H1 (cell line): ENCODE results near the gene SLC39A2. TPM values are rescaled to one million over a fixed set of nuclear protein-coding genes. Genes with fewer than 3 reads are reported as not detected.

ENCODE experiments used
- CTCF ChIA-PET: fragments of 300-600 bp; sonication (Branson Sonifier 250); formaldehyde crosslinking; loops from one replicate; lab custom pipeline; 2021; ENCODE audit not compliant: partially characterized antibody; lab: Charles Lee
- POLR2A ChIA-PET: fragments of 300-600 bp; sonication (Branson Sonifier 250); formaldehyde crosslinking; loops from one replicate; lab custom pipeline; 2021; ENCODE audit warnings: inconsistent platforms; ENCODE audit not compliant: partially characterized antibody; lab: Charles Lee
- DNase-seq, 2 experiments: peaks; one replicate each; pipeline versions ENCODE4 v3.0.0 to v3.0.0-alpha.2; 2010 to 2022; ENCODE audit warnings: low spot score in 2 of 2, low read depth in 1 of 2, mixed read lengths in 1 of 2
- FAIRE-seq: peaks from 2 replicates; lab custom pipeline; 2011; peaks lifted over from hg19 to GRCh38; lab: Jason Lieb, UNC
- H2AFZ ChIP-seq: 2 replicates; pipeline ENCODE4 v1.8.1; 2012; ENCODE audit warnings: low read length, inconsistent platforms
- H2AK5ac ChIP-seq: 2 replicates; pipeline ENCODE4 v1.6.1; 2013; ENCODE audit warnings: low read depth, low read length
- H2BK120ac ChIP-seq: replicated peaks from 2 replicates; pipeline ENCODE3; 2013; ENCODE audit warnings: low read depth, low read length, inconsistent platforms
- H2BK12ac ChIP-seq: 2 replicates; pipeline ENCODE4 v1.6.1; 2013; ENCODE audit warnings: low read depth, low read length
- H2BK15ac ChIP-seq: 2 replicates; pipeline ENCODE4 v1.6.1; 2013; ENCODE audit warnings: low read length
- H2BK20ac ChIP-seq: 2 replicates; pipeline ENCODE4 v1.6.1; 2013; ENCODE audit warnings: low read length
- H2BK5ac ChIP-seq: 2 replicates; pipeline ENCODE4 v1.6.1; 2013; ENCODE audit warnings: low read depth, low read length
- H3K14ac ChIP-seq: 2 replicates; pipeline ENCODE4 v1.6.1; 2013; ENCODE audit warnings: inconsistent platforms; ENCODE audit not compliant: insufficient read length
- H3K18ac ChIP-seq: 2 replicates; pipeline ENCODE4 v1.6.1; 2013; ENCODE audit warnings: low read length; ENCODE audit errors: extremely low read depth
- H3K23ac ChIP-seq: 2 replicates; pipeline ENCODE4 v1.6.1; 2013; ENCODE audit warnings: inconsistent platforms; ENCODE audit not compliant: insufficient read length
- H3K23me2 ChIP-seq: 2 replicates; pipeline ENCODE4 v1.6.1; 2013; ENCODE audit warnings: low read depth, low read length
- H3K27ac ChIP-seq: 2 replicates; pipeline ENCODE4 v1.6.1; 2011; ENCODE audit warnings: low read depth, low read length, inconsistent platforms
- H3K27me3 ChIP-seq, 4 experiments: replicated peaks in 1 of 4; 1 replicate in 1 of 4; 2 replicates in 3 of 4; pipeline versions ENCODE4 v1.6.1 to v1.8.1; 2011 to 2013; ENCODE audit warnings: low read length in 3 of 4, mild to moderate bottlenecking in 3 of 4, inconsistent platforms in 2 of 4, mixed read lengths in 2 of 4, moderate library complexity in 1 of 4; ENCODE audit not compliant: control insufficient read depth in 3 of 4, insufficient read depth in 3 of 4; ENCODE audit errors: extremely low read depth in 1 of 4
- H3K36me3 ChIP-seq, 4 experiments: 2 replicates each; pipeline versions ENCODE4 v1.6.1 to v1.8.1; 2011 to 2013; ENCODE audit warnings: mild to moderate bottlenecking in 4 of 4, low read length in 3 of 4, moderate library complexity in 2 of 4, control low read depth in 1 of 4, inconsistent platforms in 1 of 4; ENCODE audit not compliant: insufficient read depth in 4 of 4, control insufficient read depth in 2 of 4
- H3K4ac ChIP-seq: replicated peaks from 2 replicates; pipeline ENCODE3; 2013; ENCODE audit warnings: low read length, low read depth, mixed read lengths, inconsistent platforms; ENCODE audit not compliant: insufficient read length
- H3K4me1 ChIP-seq, 4 experiments: replicated peaks in 1 of 4; 1 replicate in 1 of 4; 2 replicates in 3 of 4; pipeline versions ENCODE4 v1.6.1 to v1.8.1; 2011 to 2013; ENCODE audit warnings: low read length in 3 of 4, inconsistent platforms in 2 of 4, mixed read lengths in 1 of 4; ENCODE audit not compliant: insufficient read depth in 4 of 4, control insufficient read depth in 3 of 4
- H3K4me2 ChIP-seq, 2 experiments: 2 replicates each; pipeline versions ENCODE4 v1.6.1 to v1.8.1; 2011 to 2013; ENCODE audit warnings: low read depth in 2 of 2, low read length in 2 of 2, control low read depth in 1 of 2, inconsistent platforms in 1 of 2, mild to moderate bottlenecking in 1 of 2; ENCODE audit not compliant: insufficient read depth in 1 of 2
- H3K4me3 ChIP-seq, 4 experiments: fragments of 200-600, 300-600 bp in 1 of 4; sonication (generic), shearing (Covaris generic), sonication (Bioruptor Twin) in 1 of 4; 2 replicates each; pipeline versions ENCODE4 v1.5.1 to v1.8.1; 2011 to 2016; ENCODE audit warnings: low read length in 4 of 4, low read depth in 3 of 4, control low read depth in 2 of 4, inconsistent platforms in 2 of 4, mild to moderate bottlenecking in 2 of 4, mixed read lengths in 1 of 4, moderate library complexity in 1 of 4; ENCODE audit not compliant: insufficient read depth in 2 of 4; ENCODE audit errors: extremely low read depth in 1 of 4
- H3K56ac ChIP-seq: replicated peaks from 2 replicates; pipeline ENCODE3; 2013; ENCODE audit warnings: low read depth, mild to moderate bottlenecking, mixed read lengths, low read length, inconsistent platforms; ENCODE audit not compliant: insufficient read length
- H3K79me1 ChIP-seq: 2 replicates; pipeline ENCODE4 v1.6.1; 2013; ENCODE audit warnings: low read depth, low read length, control low read depth
- H3K79me2 ChIP-seq, 2 experiments: 2 replicates each; pipeline versions ENCODE4 v1.6.1 to v1.8.1; 2012 to 2013; ENCODE audit warnings: low read length in 2 of 2, mild to moderate bottlenecking in 2 of 2, inconsistent platforms in 1 of 2; ENCODE audit not compliant: insufficient read depth in 2 of 2, control insufficient read depth in 1 of 2
- H3K9ac ChIP-seq, 4 experiments: replicated peaks in 1 of 4; 1 replicate in 1 of 4; 2 replicates in 3 of 4; pipeline versions ENCODE4 v1.6.1 to v1.8.1; 2011 to 2013; ENCODE audit warnings: low read depth in 3 of 4, low read length in 3 of 4, control low read depth in 2 of 4, mild to moderate bottlenecking in 2 of 4, moderate library complexity in 2 of 4, inconsistent platforms in 1 of 4; ENCODE audit errors: extremely low read depth in 1 of 4
- H3K9me3 ChIP-seq, 2 experiments: 2 replicates each; pipeline versions ENCODE4 v1.6.1 to v1.8.1; 2012 to 2013; ENCODE audit warnings: mild to moderate bottlenecking in 2 of 2, moderate library complexity in 2 of 2, control low read depth in 1 of 2, inconsistent platforms in 1 of 2, low read depth in 1 of 2, low read length in 1 of 2, mixed read lengths in 1 of 2; ENCODE audit not compliant: insufficient read depth in 2 of 2
- H4K20me1 ChIP-seq, 2 experiments: replicated peaks in 1 of 2; 2 replicates each; pipeline versions ENCODE3 to v1.8.1; 2011 to 2013; ENCODE audit warnings: inconsistent platforms in 2 of 2, low read length in 2 of 2, mild to moderate bottlenecking in 1 of 2; ENCODE audit not compliant: insufficient read depth in 2 of 2, control insufficient read depth in 1 of 2
- H4K5ac ChIP-seq: 2 replicates; pipeline ENCODE4 v1.6.1; 2013; ENCODE audit warnings: low read length, low read depth, mixed read lengths, inconsistent platforms; ENCODE audit not compliant: insufficient read length
- H4K8ac ChIP-seq: 2 replicates; pipeline ENCODE4 v1.8.0; 2013; ENCODE audit warnings: mild to moderate bottlenecking, moderate library complexity, low read length, inconsistent platforms; ENCODE audit not compliant: insufficient read depth; ENCODE audit errors: extremely low read depth
- H4K91ac ChIP-seq: replicated peaks from 2 replicates; pipeline ENCODE3; 2013; ENCODE audit warnings: low read length, mixed read lengths, inconsistent platforms; ENCODE audit not compliant: insufficient read length
- RBBP5 ChIP-seq: IDR thresholded peaks from 2 replicates; pipeline ENCODE4 v1.7.1; 2012; ENCODE audit warnings: low read depth, mild to moderate bottlenecking, inconsistent platforms, low read length, moderate library complexity, borderline replicate concordance
- RXRA ChIP-seq: IDR thresholded peaks from 2 replicates; pipeline ENCODE4 v1.6.1; 2011; ENCODE audit warnings: low read depth, mild to moderate bottlenecking, low read length, moderate library complexity; ENCODE audit not compliant: insufficient read depth
- TAF1 ChIP-seq: IDR thresholded peaks from 2 replicates; pipeline ENCODE4 v1.6.1; 2011; ENCODE audit warnings: mild to moderate bottlenecking, low read depth, low read length
- WGBS, 2 experiments: shearing (Covaris generic) in 1 of 2; methylation state at CpG; one replicate each; pipeline versions ENCODE4 v1.1.6 to v1.1.7; 2013 to 2015; ENCODE audit warnings: low lambda C conversion rate in 2 of 2, mixed read lengths in 2 of 2, inconsistent platforms in 1 of 2, low coverage in 1 of 2, missing lambda C conversion rate in 1 of 2; ENCODE audit not compliant: insufficient replicate concordance in 2 of 2, insufficient coverage in 1 of 2, insufficient read length in 1 of 2; ENCODE audit errors: extremely low coverage in 1 of 2, missing lambda C conversion rate in 1 of 2; 5-methylcytosine and 5-hydroxymethylcytosine counted together
- polyA plus RNA-seq, 7 experiments: library from polyadenylated mRNA; depleted of rRNA in 3 of 7; stranded (reverse) in 5 of 7; unstranded in 2 of 7; fragments of >200 nt in 5 of 7; fragments of 200-250 nt in 2 of 7; gene quantifications; 1 replicate in 5 of 7; 2 replicates in 1 of 7; 4 replicates in 1 of 7; pipeline versions ENCODE4 v1.2.1 to v1.2.3, GENCODE V29; 2011 to 2013; ENCODE audit warnings: missing spikeins in 2 of 7, mixed read lengths in 2 of 7
- total RNA-seq: library from RNA; stranded (reverse); fragmentation: NEBNext Ultra II Directional; extraction: Animal tissue kit (Norgen Biotek cat#: 25700); gene quantifications from 2 replicates; pipeline ENCODE4 v1.2.1, GENCODE V29; 2021

Gene SLC39A2
- total and polyA plus RNA-seq, 2 of the 8 experiments (the other 6 are each of a cell fraction or from before 2014, with no cell fraction given): 0.14 to 0.22 TPM

DNA sequence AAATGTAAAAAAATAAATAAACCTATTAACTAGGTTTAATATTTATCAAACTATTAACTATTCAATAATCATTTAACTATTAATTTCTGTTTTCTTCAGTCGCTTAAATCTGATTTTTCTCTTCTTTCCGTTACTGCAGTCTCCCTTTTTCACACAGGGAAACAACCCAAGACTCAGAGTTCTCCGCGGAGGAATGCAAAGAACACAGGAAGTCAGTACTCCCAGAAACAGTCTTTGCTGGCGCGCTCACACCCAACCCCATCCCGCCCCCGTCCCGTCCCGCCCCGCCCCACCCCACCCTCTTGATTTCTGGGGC lies 9.7 kb upstream of the SLC39A2 start:
- Histone ChIP-seq H3K9ac (peak overlapping the region in 1 of 4 experiments; percentile 74; a peak in 1 of 7 replicates), H3K9me3 (no peaks in the 10 kb centered on the region), H3K4ac (no peak overlapping the region), H3K23me2 (peaks cover 4% of the 10 kb centered on the region; the same call in 1 of the 2 replicates), H3K27ac (no peak overlapping the region), H2BK15ac (no peak overlapping the region), H3K4me1 (peaks cover 2 to 4% (median 4%) of the 10 kb centered on the region in 4 experiments; a peak in 3 of 7 replicates), H2AFZ (no peak overlapping the region), H3K79me2 (peaks cover 0 to 19% of the 10 kb centered on the region in 2 experiments; a peak in 2 of 4 replicates), H3K4me3 (peak overlapping the region; percentile 39 to 65 (median 54); a peak in 7 of 8 replicates), H3K23ac (no peak overlapping the region), H4K91ac (no peak overlapping the region)
- 5% methylated on average over 4 of the region's 11 CpGs; no CpG with 5 or more reads in 1 of the 2 experiments for WGBS, 2 experiments
- FAIRE-seq: no peak
- DNase-seq: no peak
- TF ChIP-seq TAF1 (peak; percentile 42), RBBP5 (no peak), RXRA (no peak)
- TF ChIP-seq, all 59 proteins: peak for 1
- ChIA-PET CTCF (interaction anchor here (0.7 to 2.1 kb wide), 5 partner anchors 16 to 103 kb away, joined by 3 to 7 read pairs (median 4); no protein-coding TSS in a partner anchor), POLR2A (interaction anchor here (0.6 to 1.0 kb wide), 3 partner anchors 9 to 16 kb away, joined by 3 read pairs; no protein-coding TSS in a partner anchor)
- Histone ChIP-seq H3K14ac (no peak overlapping the region), H4K20me1 (peaks cover 0 to 3% of the 10 kb centered on the region in 2 experiments), H3K27me3 (no peaks in the 10 kb centered on the region), H3K18ac (no peak overlapping the region), H3K4me2 (peak overlapping the region; percentile 61 to 89), H3K56ac (no peak overlapping the region), H4K5ac (peak overlapping the region; percentile 51), H3K36me3 (peaks cover 9 to 24% (median 18%) of the 10 kb centered on the region in 4 experiments), H4K8ac (no peak overlapping the region), H3K79me1 (no peaks in the 10 kb centered on the region), H2AK5ac (no peak overlapping the region), H2BK120ac (no peak overlapping the region), H2BK5ac (no peak overlapping the region), H2BK20ac (no peak overlapping the region), H2BK12ac (0 out of 2 replicates have a peak overlapping the region, but pooled peaks have one; percentile 94)
